ENCODE data around the gene HIGD1A. TPM values are rescaled to one million over a fixed set of nuclear protein-coding genes. Genes with fewer than 3 reads are reported as not detected.

Gene HIGD1A
- total and polyA plus RNA-seq, 8 donors, result 62.0 to 413 (median 189) TPM

GRCh38 chr3:42843713-42844411 is 39.6 kb upstream of the HIGD1A start:
- Histone ChIP-seq H3K4me1 (peaks cover 17 to 60% (median 38%) of the 10 kb centered on the region in 4 donors), H3K9me3 (no peaks in the 10 kb centered on the region), H3K27me3 (no peaks in the 10 kb centered on the region), H3K4me3 (no peak overlapping the region), H3K27ac (peak overlapping the region in 4 of 5 donors; percentile 52 to 73 (median 64)), H3K36me3 (no peaks in the 10 kb centered on the region)
- TF ChIP-seq POLR2AphosphoS5 (IDR thresholded peaks at IDR 0.05), result peak in 1 of 3 donors; percentile 37
- TF ChIP-seq EP300 (IDR thresholded peaks at IDR 0.05), result no peak
- intact Hi-C loops (cut with DNase I; ENCODE audit: low total_unique reads), result no loop called here
- WGBS, 5 donors, result 40 to 63% (median 57%) methylated on average over 6 of the region's 6 CpGs
- peak in 1 of 2 donors; percentile 39 for DNase-seq

- TF ChIP-seq POLR2A (IDR thresholded peaks at IDR 0.05), result no peak
- TF ChIP-seq POLR2AphosphoS5 (IDR thresholded peaks at IDR 0.05), result no peak
- no peak for TF ChIP-seq CTCF (IDR thresholded peaks at IDR 0.05)
- no peak overlapping the region for H3K27ac ChIP-seq
- 62 to 85% (median 81%) methylated on average over 1 of the region's 1 CpG for WGBS, 5 donors
- H3K4me3 ChIP-seq, result no peak overlapping the region
- H3K9me3 ChIP-seq, result no peaks in the 10 kb centered on the region
- no peak for DNase-seq
- H3K4me1 ChIP-seq, result peaks cover 17 to 49% (median 30%) of the 10 kb centered on the region in 4 donors
- intact Hi-C loops (cut with DNase I; ENCODE audit: low total_unique reads), result no loop called here
- H3K36me3 ChIP-seq, result no peaks in the 10 kb centered on the region
- H3K27me3 ChIP-seq, result no peaks in the 10 kb centered on the region
Measured at GRCh38 chr3:42841332-42841731, 37.0 kb upstream of the HIGD1A start.

GRCh38 chr3:42839616-42840015 is 35.3 kb upstream of the HIGD1A start:
- H3K27ac ChIP-seq, result no peak overlapping the region
- no peaks in the 10 kb centered on the region for H3K9me3 ChIP-seq
- no peaks in the 10 kb centered on the region for H3K27me3 ChIP-seq
- TF ChIP-seq POLR2A (IDR thresholded peaks at IDR 0.05) (no peak), CTCF (IDR thresholded peaks at IDR 0.05) (peak in 5 of 7 experiments; percentile 69 to 86 (median 82)), EP300 (IDR thresholded peaks at IDR 0.05) (no peak), POLR2AphosphoS5 (IDR thresholded peaks at IDR 0.05) (peak in 1 of 3 donors; percentile 23)
- peaks cover 8 to 37% (median 22%) of the 10 kb centered on the region in 4 donors for H3K4me1 ChIP-seq
- intact Hi-C loops (cut with DNase I; ENCODE audit: low total_unique reads), result no loop called here
- H3K36me3 ChIP-seq, result no peaks in the 10 kb centered on the region
- DNase-seq, result peak; percentile 48 to 87
- H3K4me3 ChIP-seq, result no peak overlapping the region
- WGBS, 5 donors, result 27 to 46% (median 39%) methylated on average over 7 of the region's 7 CpGs

GRCh38 chr3:42838571-42838970 is 34.3 kb upstream of the HIGD1A start:
- Histone ChIP-seq H3K27ac (no peak overlapping the region), H3K4me3 (no peak overlapping the region), H3K9me3 (no peaks in the 10 kb centered on the region), H3K36me3 (no peaks in the 10 kb centered on the region), H3K27me3 (no peaks in the 10 kb centered on the region), H3K4me1 (peaks cover 6 to 27% (median 16%) of the 10 kb centered on the region in 4 donors)
- intact Hi-C loops (cut with DNase I; ENCODE audit: low total_unique reads), result no loop called here
- TF ChIP-seq POLR2AphosphoS5 (IDR thresholded peaks at IDR 0.05) (no peak), CTCF (IDR thresholded peaks at IDR 0.05) (no peak), POLR2A (IDR thresholded peaks at IDR 0.05) (no peak)
- DNase-seq, result no peak
- WGBS, 5 donors, result 59 to 79% (median 68%) methylated on average over 4 of the region's 4 CpGs
